Osteoblast (primary cell): Measurements from ENCODE around the gene MAGED2. TPM values are rescaled to one million over a fixed set of nuclear protein-coding genes. Genes with fewer than 3 reads are reported as not detected.
"Not testable (repeated sequence)": the region's sequence is repeated elsewhere in the genome, so short reads cannot be mapped to it uniquely, and the experiment has no call there.

Experiments
- DNase-seq: peaks from one replicate; pipeline ENCODE4 v3.0.0; 2011; ENCODE audit warnings: low spot score, mixed read lengths; ENCODE audit not compliant: insufficient read length; ENCODE audit errors: missing footprints
- H2AFZ ChIP-seq: 2 replicates; pipeline ENCODE4 v1.6.0; 2011; ENCODE audit warnings: mild to moderate bottlenecking, low read length
- H3K27ac ChIP-seq: 2 replicates; pipeline ENCODE4 v1.5.1; 2011; ENCODE audit warnings: mild to moderate bottlenecking, low read depth, low read length, moderate library complexity
- H3K27me3 ChIP-seq: 2 replicates; pipeline ENCODE4 v1.6.0; 2012; ENCODE audit warnings: mild to moderate bottlenecking, control low read depth, inconsistent platforms, low read length, moderate library complexity; ENCODE audit not compliant: insufficient read depth
- H3K36me3 ChIP-seq: 2 replicates; pipeline ENCODE4 v1.5.1; 2011; ENCODE audit warnings: mild to moderate bottlenecking, low read length, control low read depth, moderate library complexity; ENCODE audit not compliant: insufficient read depth
- H3K4me1 ChIP-seq: 2 replicates; pipeline ENCODE4 v1.5.1; 2011; ENCODE audit warnings: mild to moderate bottlenecking, low read length, control low read depth, moderate library complexity; ENCODE audit not compliant: insufficient read depth
- H3K4me2 ChIP-seq: 2 replicates; pipeline ENCODE4 v1.6.0; 2011; ENCODE audit warnings: mild to moderate bottlenecking, low read length; ENCODE audit not compliant: insufficient read depth
- H3K4me3 ChIP-seq: fragments of 200-600 bp; sonication (generic); 3 replicates; pipeline ENCODE4 v1.5.1; 2012; ENCODE audit warnings: mild to moderate bottlenecking, low read length, inconsistent platforms; ENCODE audit not compliant: insufficient read depth
- H3K79me2 ChIP-seq: 2 replicates; pipeline ENCODE4 v1.6.0; 2012; ENCODE audit warnings: mild to moderate bottlenecking, low read length, control low read depth, inconsistent platforms; ENCODE audit not compliant: insufficient read depth
- H3K9me3 ChIP-seq: 2 replicates; pipeline ENCODE4 v1.5.1; 2011; ENCODE audit warnings: low read depth, low read length, control low read depth
- H4K20me1 ChIP-seq: 2 replicates; pipeline ENCODE4 v1.6.0; 2012; ENCODE audit warnings: mild to moderate bottlenecking, low read length, control low read depth; ENCODE audit not compliant: insufficient read depth
- small RNA-seq: library from RNA; depleted of rRNA; stranded (forward); fragments of <200 nt; gene quantifications from one replicate; pipeline ENCODE3, GENCODE V24; 2012
- total RNA-seq: library from RNA; depleted of rRNA; stranded (reverse); fragments of >200 nt; gene quantifications from 2 replicates; pipeline ENCODE4 v1.2.3, GENCODE V29; 2012
- TF ChIP-seq, protein P1 (sequence below): IDR thresholded peaks from 2 replicates; pipeline ENCODE4 v1.5.1; 2011; ENCODE audit warnings: mild to moderate bottlenecking, low read depth, low read length, moderate library complexity; ENCODE audit errors: extremely low read depth

The MAGED2 gene
- total RNA-seq, 1 donor = 200 TPM

DNA sequence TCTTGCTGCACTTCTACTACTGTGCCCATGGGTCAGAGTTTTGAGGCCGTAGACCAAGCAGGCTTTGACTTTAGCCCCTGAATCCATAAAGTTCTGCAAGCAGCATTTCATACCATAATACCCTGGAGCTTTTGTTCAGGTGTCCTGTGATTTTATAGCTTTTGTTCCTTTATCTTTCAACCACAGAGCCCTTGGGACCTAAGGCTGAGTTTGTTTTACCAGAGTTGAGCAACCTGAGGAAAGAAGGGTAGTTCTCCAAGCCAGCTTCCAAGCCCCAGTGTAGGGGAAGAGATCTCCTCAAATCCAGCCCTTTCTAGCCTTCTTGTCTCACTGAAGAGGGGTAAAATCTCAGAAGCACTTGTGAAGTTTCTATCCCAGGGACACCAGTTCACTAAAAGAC is 35.1 kb downstream of the MAGED2 start:
- H3K27me3 ChIP-seq = no peaks in the 10 kb centered on the region
- no peaks in the 10 kb centered on the region for H3K79me2 ChIP-seq
- no peak overlapping the region for H3K4me2 ChIP-seq
- H3K36me3 ChIP-seq = no peaks in the 10 kb centered on the region
- H3K4me3 ChIP-seq = no peak overlapping the region
- no peak overlapping the region for H2AFZ ChIP-seq
- H4K20me1 ChIP-seq = no peaks in the 10 kb centered on the region
- no peaks in the 10 kb centered on the region for H3K4me1 ChIP-seq
- H3K9me3 ChIP-seq = no peaks in the 10 kb centered on the region
- TF ChIP-seq, protein P1, sequence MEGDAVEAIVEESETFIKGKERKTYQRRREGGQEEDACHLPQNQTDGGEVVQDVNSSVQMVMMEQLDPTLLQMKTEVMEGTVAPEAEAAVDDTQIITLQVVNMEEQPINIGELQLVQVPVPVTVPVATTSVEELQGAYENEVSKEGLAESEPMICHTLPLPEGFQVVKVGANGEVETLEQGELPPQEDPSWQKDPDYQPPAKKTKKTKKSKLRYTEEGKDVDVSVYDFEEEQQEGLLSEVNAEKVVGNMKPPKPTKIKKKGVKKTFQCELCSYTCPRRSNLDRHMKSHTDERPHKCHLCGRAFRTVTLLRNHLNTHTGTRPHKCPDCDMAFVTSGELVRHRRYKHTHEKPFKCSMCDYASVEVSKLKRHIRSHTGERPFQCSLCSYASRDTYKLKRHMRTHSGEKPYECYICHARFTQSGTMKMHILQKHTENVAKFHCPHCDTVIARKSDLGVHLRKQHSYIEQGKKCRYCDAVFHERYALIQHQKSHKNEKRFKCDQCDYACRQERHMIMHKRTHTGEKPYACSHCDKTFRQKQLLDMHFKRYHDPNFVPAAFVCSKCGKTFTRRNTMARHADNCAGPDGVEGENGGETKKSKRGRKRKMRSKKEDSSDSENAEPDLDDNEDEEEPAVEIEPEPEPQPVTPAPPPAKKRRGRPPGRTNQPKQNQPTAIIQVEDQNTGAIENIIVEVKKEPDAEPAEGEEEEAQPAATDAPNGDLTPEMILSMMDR = no peak
- H3K27ac ChIP-seq = no peak overlapping the region
- DNase-seq = no peak

DNA sequence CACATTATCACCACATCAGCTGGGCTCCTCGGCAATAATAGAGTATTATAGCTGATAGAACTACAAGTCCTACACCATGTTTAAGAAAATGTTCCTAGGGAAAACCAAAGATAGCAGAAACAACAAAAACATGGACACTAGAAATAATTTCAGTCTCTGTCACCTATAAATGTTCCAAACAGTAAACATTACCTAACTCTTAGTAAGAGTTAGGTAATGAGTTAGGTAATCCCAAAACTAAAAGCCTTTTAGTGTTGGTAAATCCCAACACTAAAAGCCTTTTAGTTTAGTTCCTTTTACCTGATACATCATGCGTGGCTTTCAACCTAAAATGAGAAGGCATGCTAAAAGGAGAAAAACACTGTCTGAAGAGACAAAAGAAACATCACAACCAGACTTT is 35.5 kb downstream of the MAGED2 start:
- no peak overlapping the region for H2AFZ ChIP-seq
- H3K9me3 ChIP-seq = no peaks in the 10 kb centered on the region
- H3K27me3 ChIP-seq = no peaks in the 10 kb centered on the region
- TF ChIP-seq, protein P1 = no peak
- no peaks in the 10 kb centered on the region for H3K79me2 ChIP-seq
- H3K4me3 ChIP-seq = no peak overlapping the region
- H3K4me1 ChIP-seq = no peaks in the 10 kb centered on the region
- H3K27ac ChIP-seq = no peak overlapping the region
- no peaks in the 10 kb centered on the region for H4K20me1 ChIP-seq
- no peak overlapping the region for H3K4me2 ChIP-seq
- H3K36me3 ChIP-seq = no peaks in the 10 kb centered on the region
- DNase-seq = no peak

DNA sequence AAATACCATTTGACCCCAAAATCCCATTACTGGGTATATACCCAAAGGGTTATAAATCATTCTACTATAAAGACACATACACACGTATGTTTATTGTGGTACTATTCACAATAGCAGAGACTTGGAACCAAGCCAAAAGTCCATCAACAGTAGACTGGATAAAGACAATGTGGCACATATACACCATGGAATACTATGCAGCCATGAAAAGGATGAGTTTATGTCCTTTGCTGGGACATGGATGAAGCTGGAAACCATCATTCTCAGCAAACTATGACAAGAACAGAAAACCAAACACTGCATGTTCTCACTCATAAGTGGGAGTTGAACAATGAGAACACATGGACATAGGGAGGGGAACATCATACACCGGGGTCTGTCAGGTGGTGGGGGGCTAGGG is 40.2 kb downstream of the MAGED2 start:
- not testable (repeated sequence) for H3K4me2 ChIP-seq, H3K79me2 ChIP-seq, H4K20me1 ChIP-seq, H3K9me3 ChIP-seq, DNase-seq, H3K4me3 ChIP-seq, H3K27ac ChIP-seq, H3K4me1 ChIP-seq, H2AFZ ChIP-seq, H3K36me3 ChIP-seq, H3K27me3 ChIP-seq

DNA sequence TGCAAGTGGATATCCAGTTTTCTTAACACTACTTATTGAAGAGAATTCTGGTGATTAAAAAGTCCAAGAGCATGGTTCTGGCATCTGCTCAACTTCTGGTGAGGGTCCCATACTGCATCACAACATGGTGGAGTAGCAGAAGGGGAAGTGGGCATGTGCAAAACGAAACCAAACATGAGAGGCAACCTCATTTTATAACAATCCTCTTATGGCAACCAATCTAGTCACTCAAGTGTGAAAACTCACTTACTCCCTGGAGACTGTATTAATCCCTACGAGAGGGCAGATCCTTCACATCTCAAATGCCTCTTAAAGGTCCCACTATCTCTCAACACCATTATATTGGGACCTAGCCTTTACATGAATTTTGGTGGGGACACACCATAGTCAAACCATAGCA is 57.7 kb downstream of the MAGED2 start:
- Histone ChIP-seq H3K4me1 (no peaks in the 10 kb centered on the region), H3K36me3 (no peaks in the 10 kb centered on the region), H3K79me2 (no peaks in the 10 kb centered on the region), H3K9me3 (no peaks in the 10 kb centered on the region), H3K4me3 (no peak overlapping the region), H3K4me2 (no peak overlapping the region), H4K20me1 (no peaks in the 10 kb centered on the region), H3K27ac (no peak overlapping the region), H2AFZ (no peak overlapping the region), H3K27me3 (no peaks in the 10 kb centered on the region)
- DNase-seq = no peak
- TF ChIP-seq, protein P1 = no peak

Small RNA genes lying within 50 kb of the gene (small RNA-seq; reads per million reads assigned to genes)
- not detected for gene AL049732.1
- 37.4 reads per million, percentile 96 among the genes with 10 or more reads in this experiment for gene SNORA11

Other genes with a start within 250 kb of the MAGED2 start
- not detected in 2 replicates for gene ITIH6, start 9.5 kb upstream of the MAGED2 start, total RNA-seq
- 22.4 and 25.6 TPM in 2 replicates for gene TRO, start 113.1 kb downstream of the MAGED2 start, total RNA-seq
- gene PFKFB1, start 186.4 kb downstream of the MAGED2 start, total RNA-seq = not detected in 2 replicates
- 5.9 and 6.5 TPM in 2 replicates for gene APEX2, start 192.6 kb downstream of the MAGED2 start, total RNA-seq
- not detected in 2 replicates for gene ALAS2, start 223.2 kb downstream of the MAGED2 start, total RNA-seq